ENCODE data around the gene ADSS1.
A peak's percentile ranks its signal among the peaks of the same experiment; 100 is the strongest.

The ADSS1 gene

GRCh38 chr14:104707608-104708595 is 16.1 kb upstream of the ADSS1 start:
- Histone ChIP-seq H3K9ac (ENCODE audit: insufficient read length) (no peak overlapping the region), H3K36me3 (ENCODE audit: insufficient read depth, low read length) (peaks cover 16% of the 10 kb centered on the region; the same call in 1 of the 2 replicates), H3K9me3 (ENCODE audit: low read depth, low read length) (no peaks in the 10 kb centered on the region), H3K27ac (no peak overlapping the region), H3K4me3 (no peak overlapping the region)
- DNase-seq (ENCODE audit: low read depth, low spot score): no peak
- TF ChIP-seq POLR2AphosphoS5 (IDR thresholded peaks at IDR 0.05; ENCODE audit: borderline replicate concordance, low read depth, low read length): no peak
- TF ChIP-seq FOXP2 (optimal IDR thresholded peaks at IDR 0.05; ENCODE audit: control extremely low read depth, extremely low read length, insufficient read depth): no peak
- TF ChIP-seq EZH2 (IDR thresholded peaks at IDR 0.05): no peak

- peaks cover 10% of the 10 kb centered on the region; the same call in 1 of the 2 replicates for H3K36me3 ChIP-seq (ENCODE audit: insufficient read depth, low read length)
- H3K27ac ChIP-seq: no peak overlapping the region
- DNase-seq (ENCODE audit: low read depth, low spot score): no peak
- H3K9ac ChIP-seq (ENCODE audit: insufficient read length): no peak overlapping the region
- H3K4me3 ChIP-seq: no peak overlapping the region
- TF ChIP-seq POLR2AphosphoS5 (IDR thresholded peaks at IDR 0.05; ENCODE audit: borderline replicate concordance, low read depth, low read length): peak; percentile 12; the same call in 1 of the 2 replicates
- TF ChIP-seq FOXP2 (optimal IDR thresholded peaks at IDR 0.05; ENCODE audit: control extremely low read depth, extremely low read length, insufficient read depth): peak; percentile 20
- no peak for TF ChIP-seq EZH2 (IDR thresholded peaks at IDR 0.05)
- H3K9me3 ChIP-seq (ENCODE audit: low read depth, low read length): no peaks in the 10 kb centered on the region
These were observed 15.3 kb upstream of the ADSS1 start for GRCh38 chr14:104708606-104709268.

GRCh38 chr14:104709387-104710039 is 14.5 kb upstream of the ADSS1 start:
- H3K9me3 ChIP-seq (ENCODE audit: low read depth, low read length): no peaks in the 10 kb centered on the region
- no peak overlapping the region for H3K27ac ChIP-seq
- no peak overlapping the region for H3K4me3 ChIP-seq
- H3K9ac ChIP-seq (ENCODE audit: insufficient read length): no peak overlapping the region
- DNase-seq (ENCODE audit: low read depth, low spot score): no peak
- TF ChIP-seq FOXP2 (optimal IDR thresholded peaks at IDR 0.05; ENCODE audit: control extremely low read depth, extremely low read length, insufficient read depth): no peak
- no peak for TF ChIP-seq EZH2 (IDR thresholded peaks at IDR 0.05)
- no peak for TF ChIP-seq POLR2AphosphoS5 (IDR thresholded peaks at IDR 0.05; ENCODE audit: borderline replicate concordance, low read depth, low read length)
- H3K36me3 ChIP-seq (ENCODE audit: insufficient read depth, low read length): peaks cover 3% of the 10 kb centered on the region; the same call in 1 of the 2 replicates

GRCh38 chr14:104710071-104710735 is 13.8 kb upstream of the ADSS1 start:
- Histone ChIP-seq H3K27ac (no peak overlapping the region), H3K36me3 (ENCODE audit: insufficient read depth, low read length) (no peaks in the 10 kb centered on the region; the same call in 1 of the 2 replicates), H3K9me3 (ENCODE audit: low read depth, low read length) (no peaks in the 10 kb centered on the region), H3K4me3 (no peak overlapping the region), H3K9ac (ENCODE audit: insufficient read length) (no peak overlapping the region)
- TF ChIP-seq FOXP2 (optimal IDR thresholded peaks at IDR 0.05; ENCODE audit: control extremely low read depth, extremely low read length, insufficient read depth) (no peak), EZH2 (IDR thresholded peaks at IDR 0.05) (no peak), POLR2AphosphoS5 (IDR thresholded peaks at IDR 0.05; ENCODE audit: borderline replicate concordance, low read depth, low read length) (no peak)
- DNase-seq (ENCODE audit: low read depth, low spot score): no peak

- no peaks in the 10 kb centered on the region; the same call in 1 of the 2 replicates for H3K36me3 ChIP-seq (ENCODE audit: insufficient read depth, low read length)
- TF ChIP-seq EZH2 (IDR thresholded peaks at IDR 0.05) (no peak), POLR2AphosphoS5 (IDR thresholded peaks at IDR 0.05; ENCODE audit: borderline replicate concordance, low read depth, low read length) (no peak), FOXP2 (optimal IDR thresholded peaks at IDR 0.05; ENCODE audit: control extremely low read depth, extremely low read length, insufficient read depth) (no peak)
- H3K4me3 ChIP-seq: no peak overlapping the region
- no peaks in the 10 kb centered on the region for H3K9me3 ChIP-seq (ENCODE audit: low read depth, low read length)
- DNase-seq (ENCODE audit: low read depth, low spot score): no peak
- no peak overlapping the region for H3K9ac ChIP-seq (ENCODE audit: insufficient read length)
- no peak overlapping the region for H3K27ac ChIP-seq
These were observed 10.9 kb upstream of the ADSS1 start for GRCh38 chr14:104712881-104713734.

- Histone ChIP-seq H3K9ac (ENCODE audit: insufficient read length) (no peak overlapping the region), H3K4me3 (no peak overlapping the region), H3K36me3 (ENCODE audit: insufficient read depth, low read length) (no peaks in the 10 kb centered on the region; the same call in 1 of the 2 replicates), H3K27ac (no peak overlapping the region), H3K9me3 (ENCODE audit: low read depth, low read length) (no peaks in the 10 kb centered on the region)
- no peak for TF ChIP-seq FOXP2 (optimal IDR thresholded peaks at IDR 0.05; ENCODE audit: control extremely low read depth, extremely low read length, insufficient read depth)
- TF ChIP-seq POLR2AphosphoS5 (IDR thresholded peaks at IDR 0.05; ENCODE audit: borderline replicate concordance, low read depth, low read length): no peak
- no peak for TF ChIP-seq EZH2 (IDR thresholded peaks at IDR 0.05)
- no peak for DNase-seq (ENCODE audit: low read depth, low spot score)
These were observed 10.0 kb upstream of the ADSS1 start for GRCh38 chr14:104714066-104714465.

- no peaks in the 10 kb centered on the region; the same call in 1 of the 2 replicates for H3K36me3 ChIP-seq (ENCODE audit: insufficient read depth, low read length)
- no peak overlapping the region for H3K9ac ChIP-seq (ENCODE audit: insufficient read length)
- no peak for TF ChIP-seq EZH2 (IDR thresholded peaks at IDR 0.05)
- no peak for TF ChIP-seq FOXP2 (optimal IDR thresholded peaks at IDR 0.05; ENCODE audit: control extremely low read depth, extremely low read length, insufficient read depth)
- TF ChIP-seq POLR2AphosphoS5 (IDR thresholded peaks at IDR 0.05; ENCODE audit: borderline replicate concordance, low read depth, low read length): no peak
- DNase-seq (ENCODE audit: low read depth, low spot score): no peak
- no peak overlapping the region for H3K4me3 ChIP-seq
- no peak overlapping the region for H3K27ac ChIP-seq
- no peaks in the 10 kb centered on the region for H3K9me3 ChIP-seq (ENCODE audit: low read depth, low read length)
These were observed 9.3 kb upstream of the ADSS1 start for GRCh38 chr14:104714681-104715080.

Measured in SK-N-MC (cell line).